Measurements from ENCODE around the gene CYP26C1.
A peak's percentile ranks its signal among the peaks of the same experiment; 100 is the strongest.

Gene CYP26C1

GRCh38 chr10:93068411-93069244 lies 8.0 kb downstream of the CYP26C1 start:
- peak; percentile 49 for DNase-seq (ENCODE audit: low read depth)
- H3K4me3 ChIP-seq (ENCODE audit: control insufficient read depth, low read depth, low read length), result no peak overlapping the region

GRCh38 chr10:93069245-93069561 lies 8.6 kb downstream of the CYP26C1 start:
- TF ChIP-seq CTCF (conservative IDR thresholded peaks at IDR 0.05; ENCODE audit: control insufficient read depth, insufficient read depth, low read depth, low read length), result no peak
- no peak overlapping the region for H3K4me3 ChIP-seq (ENCODE audit: control insufficient read depth, low read depth, low read length)
- DNase-seq (ENCODE audit: low read depth), result no peak

More at GRCh38 chr10:93068411-93069244, 8.0 kb downstream of the CYP26C1 start:
- no peak for TF ChIP-seq CTCF (conservative IDR thresholded peaks at IDR 0.05; ENCODE audit: control insufficient read depth, insufficient read depth, low read depth, low read length)

- H3K4me3 ChIP-seq (ENCODE audit: control insufficient read depth, low read depth, low read length), result no peak overlapping the region
- no peak for TF ChIP-seq CTCF (conservative IDR thresholded peaks at IDR 0.05; ENCODE audit: control insufficient read depth, insufficient read depth, low read depth, low read length)
- DNase-seq (ENCODE audit: low read depth), result no peak
Observed at GRCh38 chr10:93070378-93071176, 10.0 kb downstream of the CYP26C1 start.

- no peak for TF ChIP-seq CTCF (conservative IDR thresholded peaks at IDR 0.05; ENCODE audit: control insufficient read depth, insufficient read depth, low read depth, low read length)
- H3K4me3 ChIP-seq (ENCODE audit: control insufficient read depth, low read depth, low read length), result no peak overlapping the region
- no peak for DNase-seq (ENCODE audit: low read depth)
Observed at GRCh38 chr10:93071177-93071472, 10.5 kb downstream of the CYP26C1 start.

DNA sequence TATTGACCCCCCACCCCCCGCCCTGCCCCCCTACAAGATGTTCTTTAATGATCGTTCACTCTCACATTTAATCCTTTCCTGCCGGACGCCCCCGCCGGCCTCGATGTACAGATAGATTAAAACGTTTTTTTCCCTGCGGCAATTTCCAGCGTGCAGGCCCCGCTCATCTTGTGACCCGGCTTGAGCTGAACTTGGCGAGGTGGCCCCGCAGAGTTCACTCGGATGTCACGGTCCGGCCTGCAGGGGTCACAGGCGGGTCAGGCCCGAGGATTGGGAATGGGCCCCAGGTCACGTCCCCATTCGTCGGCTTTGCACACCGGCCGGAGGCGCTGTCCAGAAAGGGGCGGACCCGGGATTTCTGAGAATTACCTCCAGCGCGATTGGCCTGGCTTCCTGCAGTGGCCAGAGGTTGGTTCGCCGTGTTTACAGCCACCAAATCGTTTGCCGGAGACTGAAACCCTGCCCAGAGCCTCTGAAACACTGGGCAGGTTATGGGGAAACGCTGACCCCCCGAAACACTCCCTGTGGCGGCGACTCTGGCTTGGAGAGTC lies 11.2 kb downstream of the CYP26C1 start:
- DNase-seq (ENCODE audit: low read depth), result no peak
- TF ChIP-seq CTCF (conservative IDR thresholded peaks at IDR 0.05; ENCODE audit: control insufficient read depth, insufficient read depth, low read depth, low read length), result no peak
- H3K4me3 ChIP-seq (ENCODE audit: control insufficient read depth, low read depth, low read length), result no peak overlapping the region

- DNase-seq (ENCODE audit: low read depth), result no peak
- no peak for TF ChIP-seq CTCF (conservative IDR thresholded peaks at IDR 0.05; ENCODE audit: control insufficient read depth, insufficient read depth, low read depth, low read length)
- H3K4me3 ChIP-seq (ENCODE audit: control insufficient read depth, low read depth, low read length), result no peak overlapping the region
Observed at GRCh38 chr10:93072225-93072712, 11.7 kb downstream of the CYP26C1 start.

Measured in fibroblast of mammary gland (primary cell).